Fibroblast of the conjunctiva (primary cell): ENCODE results near the gene TIRAP.

Experiments
- DNase-seq: peaks from one replicate; pipeline ENCODE4 v3.0.0-alpha.2; 2010; ENCODE audit warnings: low read depth

TIRAP gene

GRCh38 chr11:126327281-126328000 lies 44.5 kb downstream of the TIRAP start:
- no peak for DNase-seq

- DNase-seq: no peak
Observed at GRCh38 chr11:126328001-126328390, 45.1 kb downstream of the TIRAP start.

- no peak for DNase-seq
Observed at GRCh38 chr11:126328444-126328843, 45.6 kb downstream of the TIRAP start.

- DNase-seq: no peak
Observed at GRCh38 chr11:126328938-126329643, 46.2 kb downstream of the TIRAP start.

- no peak for DNase-seq
Observed at GRCh38 chr11:126329644-126330211, 46.8 kb downstream of the TIRAP start.

GRCh38 chr11:126331286-126331685 lies 48.4 kb downstream of the TIRAP start:
- DNase-seq: no peak

- DNase-seq: peak; percentile 79
Observed at GRCh38 chr11:126332221-126332711, 49.4 kb downstream of the TIRAP start.

- no peak for DNase-seq
Observed at GRCh38 chr11:126333142-126333541, 50.2 kb downstream of the TIRAP start.

- DNase-seq: no peak
Observed at GRCh38 chr11:126334659-126335462, 52.0 kb downstream of the TIRAP start.

- no peak for DNase-seq
Observed at GRCh38 chr11:126335463-126335760, 52.5 kb downstream of the TIRAP start.

- no peak for DNase-seq
Observed at GRCh38 chr11:126336138-126336541, 53.2 kb downstream of the TIRAP start.

GRCh38 chr11:126336671-126337101 lies 53.8 kb downstream of the TIRAP start:
- no peak for DNase-seq

GRCh38 chr11:126337126-126337473 lies 54.2 kb downstream of the TIRAP start:
- DNase-seq: no peak

- no peak for DNase-seq
Observed at GRCh38 chr11:126337474-126338241, 54.8 kb downstream of the TIRAP start.

GRCh38 chr11:126338346-126339055 lies 55.6 kb downstream of the TIRAP start:
- DNase-seq: no peak

GRCh38 chr11:126339073-126339862 lies 56.4 kb downstream of the TIRAP start:
- DNase-seq: no peak

- DNase-seq: no peak
Observed at GRCh38 chr11:126339863-126340434, 57.1 kb downstream of the TIRAP start.

- no peak for DNase-seq
Observed at GRCh38 chr11:126340960-126341606, 58.2 kb downstream of the TIRAP start.

- no peak for DNase-seq
Observed at GRCh38 chr11:126341760-126342161, 58.9 kb downstream of the TIRAP start.
